A549 (cell line): ENCODE results near the gene CHCHD6. TPM values are rescaled to one million over a fixed set of nuclear protein-coding genes. Genes with fewer than 3 reads are reported as not detected.

ENCODE experiments used
- ATAC-seq, 2 experiments: fragments of 200-7000 bp in 1 of 2; fragments of >200 bp in 1 of 2; cut with Nextera tagmentation in 1 of 2; cut with Tn5 transposase in 1 of 2; 3 replicates each; pipeline versions ENCODE4 v1.8.0 to v1.9.1; 2018 to 2020; ENCODE audit warnings: mild to moderate bottlenecking in 1 of 2, moderate library complexity in 1 of 2
- CTCF ChIA-PET: fragments of 300-600 bp; sonication (Branson Sonifier 250); formaldehyde crosslinking; extraction: SDS; loops from one replicate; lab custom pipeline; 2021; ENCODE audit warnings: antibody characterized with exemption, inconsistent platforms; lab: Yijun Ruan, JAX
- POLR2A ChIA-PET: fragments of 350-600 bp; formaldehyde crosslinking; extraction: SDS; loops from one replicate; lab custom pipeline; 2021; ENCODE audit warnings: antibody characterized with exemption, inconsistent platforms; lab: Yijun Ruan, JAX
- DNase-seq, 2 experiments: peaks; one replicate each; pipeline versions ENCODE4 v3.0.0 to v3.0.0-alpha.2; 2011 to 2016; ENCODE audit warnings: low read depth in 1 of 2, low spot score in 1 of 2
- FAIRE-seq: peaks from 2 replicates; lab custom pipeline; 2011; peaks lifted over from hg19 to GRCh38; lab: Jason Lieb, UNC
- H3K27ac ChIP-seq, 2 experiments: fragments of >200 bp; sonication (Bioruptor Twin); formaldehyde crosslinking; 3 replicates each; pipeline ENCODE4 v1.5.1; 2016 to 2017
- H3K4me1 ChIP-seq: fragments of >200 bp; sonication (Bioruptor Twin); formaldehyde crosslinking; 3 replicates; pipeline ENCODE4 v1.6.1; 2016
- H3K4me2 ChIP-seq: fragments of >200 bp; sonication (Bioruptor Twin); formaldehyde crosslinking; 3 replicates; pipeline ENCODE4 v1.6.1; 2016
- H3K4me3 ChIP-seq: fragments of >200 bp; sonication (Bioruptor Twin); formaldehyde crosslinking; 3 replicates; pipeline ENCODE4 v1.5.1; 2016
- H3K9me3 ChIP-seq: fragments of >200 bp; sonication (Bioruptor Twin); formaldehyde crosslinking; 3 replicates; pipeline ENCODE4 v1.6.1; 2016
- CBX2 ChIP-seq: fragments of 200-600 bp; sonication (generic); IDR thresholded peaks from 2 replicates; pipeline ENCODE4 v1.6.1; 2016; ENCODE audit warnings: low read depth, mild to moderate bottlenecking, borderline replicate concordance
- CHD4 ChIP-seq: fragments of 200-600 bp; sonication (generic); IDR thresholded peaks from 2 replicates; pipeline ENCODE4 v1.6.1; 2016; ENCODE audit warnings: antibody characterized with exemption, mild to moderate bottlenecking, borderline replicate concordance
- EHF ChIP-seq: fragments of 250-450 bp; sonication (Bioruptor Pico); IDR thresholded peaks from 2 replicates; pipeline ENCODE4 v1.5.0; 2020; ENCODE audit warnings: mild to moderate bottlenecking
- EHMT2 ChIP-seq: fragments of 200-600 bp; sonication (generic); IDR thresholded peaks from 2 replicates; pipeline ENCODE4 v1.6.1; 2016; ENCODE audit warnings: antibody characterized with exemption, low read depth, mild to moderate bottlenecking, moderate library complexity
- ELK1 ChIP-seq: fragments of 150-350 bp; IDR thresholded peaks from 2 replicates; pipeline ENCODE4 v1.6.1; 2014; ENCODE audit warnings: low read depth, mild to moderate bottlenecking, low read length
- FOSB ChIP-seq: fragments of 250-450 bp; sonication (Bioruptor Pico); IDR thresholded peaks from 2 replicates; pipeline ENCODE4 v1.5.0; 2020; ENCODE audit warnings: mild to moderate bottlenecking, moderate library complexity
- HEYL ChIP-seq: fragments of 250-450 bp; sonication (Bioruptor Pico); IDR thresholded peaks from 2 replicates; pipeline ENCODE4 v1.8.0; 2021; ENCODE audit warnings: mild to moderate bottlenecking, moderate library complexity
- HOXA7 ChIP-seq: fragments of 250-450 bp; sonication (Bioruptor Pico); IDR thresholded peaks from 2 replicates; pipeline ENCODE4 v1.5.0; 2020; ENCODE audit warnings: mild to moderate bottlenecking, moderate library complexity
- HOXB13 ChIP-seq: fragments of 250-450 bp; sonication (Bioruptor Pico); IDR thresholded peaks from 2 replicates; pipeline ENCODE4 v1.5.0; 2020; ENCODE audit warnings: low read depth, mild to moderate bottlenecking, moderate library complexity
- HOXB5 ChIP-seq: fragments of 250-450 bp; sonication (Bioruptor Pico); IDR thresholded peaks from 2 replicates; pipeline ENCODE4 v1.5.0; 2020; ENCODE audit warnings: mild to moderate bottlenecking, moderate library complexity
- JUN ChIP-seq, 2 experiments: fragments of >200 bp; sonication (Bioruptor Twin); formaldehyde crosslinking; IDR thresholded peaks; 2 replicates in 1 of 2; 3 replicates in 1 of 2; pipeline ENCODE4 v1.6.1; 2016 to 2017
- JUNB ChIP-seq: fragments of >200 bp; sonication (Bioruptor Twin); formaldehyde crosslinking; IDR thresholded peaks from 2 replicates; pipeline ENCODE4 v1.6.1; 2016
- KDM1A ChIP-seq: fragments of 200-600 bp; sonication (generic); IDR thresholded peaks from 2 replicates; pipeline ENCODE4 v1.6.1; 2016; ENCODE audit warnings: low read depth, mild to moderate bottlenecking
- KDM5A ChIP-seq: fragments of 200-600 bp; sonication (generic); IDR thresholded peaks from 2 replicates; pipeline ENCODE4 v1.6.1; 2016; ENCODE audit warnings: antibody characterized with exemption, mild to moderate bottlenecking
- MAFK ChIP-seq: fragments of 450-650 bp; IDR thresholded peaks from 2 replicates; pipeline ENCODE4 v1.6.1; 2014; ENCODE audit not compliant: partially characterized antibody
- MAZ ChIP-seq: fragments of 150-350 bp; IDR thresholded peaks from 2 replicates; pipeline ENCODE4 v1.6.1; 2014; ENCODE audit warnings: antibody characterized with exemption, low read depth, low read length, borderline replicate concordance
- PHF8 ChIP-seq: fragments of 200-600 bp; sonication (generic); IDR thresholded peaks from 2 replicates; pipeline ENCODE4 v1.6.1; 2016; ENCODE audit warnings: low read depth, mild to moderate bottlenecking, antibody characterized with exemption, moderate library complexity, borderline replicate concordance
- TP53 ChIP-seq: fragments of 250-450 bp; sonication (Bioruptor Pico); IDR thresholded peaks from 2 replicates; pipeline ENCODE4 v1.5.0; 2021; ENCODE audit warnings: mild to moderate bottlenecking, moderate library complexity
- ZFP36 ChIP-seq: fragments of 450-650 bp; IDR thresholded peaks from 2 replicates; pipeline ENCODE4 v1.6.1; 2014; ENCODE audit warnings: borderline replicate concordance; ENCODE audit not compliant: partially characterized antibody
- WGBS: methylation state at CpG from one replicate; pipeline ENCODE4 v1.1.6; 2017; ENCODE audit errors: missing lambda C conversion rate; 5-methylcytosine and 5-hydroxymethylcytosine counted together
- polyA plus RNA-seq, 4 experiments: library from polyadenylated mRNA; depleted of rRNA in 3 of 4; stranded (reverse); fragments of >200 nt; fragmentation: RNase III in 1 of 4; extraction: RNeasy Plus Mini Kit Qiagen cat#74134 plus additional on column Dnase treatment in 1 of 4; gene quantifications; 2 replicates in 3 of 4; 3 replicates in 1 of 4; pipeline ENCODE4 v1.2.3, GENCODE V29; 2011 to 2017
- TF ChIP-seq, protein P1 (sequence below): fragments of 200-600 bp; sonication (generic); IDR thresholded peaks from 2 replicates; pipeline ENCODE4 v1.6.1; 2016; ENCODE audit warnings: antibody characterized with exemption, mild to moderate bottlenecking, moderate library complexity
- TF ChIP-seq, protein P2 (sequence below): fragments of >200 bp; sonication (Bioruptor Twin); formaldehyde crosslinking; IDR thresholded peaks from 2 replicates; pipeline ENCODE4 v1.6.1; 2016

CHCHD6 gene
- polyA plus RNA-seq, 2 of the 4 experiments (the other 2 are of a cell fraction), result 15.0 to 18.1 TPM

GRCh38 chr3:126780666-126781065 is 76.6 kb downstream of the CHCHD6 start:
- no peak for DNase-seq
- no peak overlapping the region for H3K4me2 ChIP-seq
- ChIA-PET CTCF (no interaction called here), POLR2A (no interaction called here)
- FAIRE-seq, result no peak
- TF ChIP-seq HOXB5 (CRISPR knock-in tag) (no peak), HOXA7 (CRISPR knock-in tag) (no peak), EHF (no peak), TP53 (no peak), MAFK (no peak)
- no peaks in the 10 kb centered on the region for H3K9me3 ChIP-seq
- H3K27ac ChIP-seq, result peak overlapping the region in 1 of 2 experiments; percentile 86; a peak in 3 of 6 replicates
- no peak overlapping the region for H3K4me3 ChIP-seq
- no peak for ATAC-seq
- H3K4me1 ChIP-seq, result peaks cover 34% of the 10 kb centered on the region
- 75% methylated on average over 1 of the region's 1 CpG for WGBS

- H3K27ac ChIP-seq, result peak overlapping the region; percentile 84 to 86
- TF ChIP-seq FOSB (CRISPR knock-in tag) (no peak), CBX2 (no peak), JUNB (no peak), MAZ (no peak), HOXB5 (CRISPR knock-in tag) (no peak), JUN (IDR thresholded peaks at IDR 0.05) (no peak), CHD4 (no peak), ZFP36 (no peak), KDM1A (no peak), KDM5A (no peak), HOXB13 (CRISPR knock-in tag) (no peak), HOXA7 (CRISPR knock-in tag) (no peak), PHF8 (no peak), HEYL (no peak), ELK1 (no peak), EHMT2 (no peak)
- TF ChIP-seq, protein P1, sequence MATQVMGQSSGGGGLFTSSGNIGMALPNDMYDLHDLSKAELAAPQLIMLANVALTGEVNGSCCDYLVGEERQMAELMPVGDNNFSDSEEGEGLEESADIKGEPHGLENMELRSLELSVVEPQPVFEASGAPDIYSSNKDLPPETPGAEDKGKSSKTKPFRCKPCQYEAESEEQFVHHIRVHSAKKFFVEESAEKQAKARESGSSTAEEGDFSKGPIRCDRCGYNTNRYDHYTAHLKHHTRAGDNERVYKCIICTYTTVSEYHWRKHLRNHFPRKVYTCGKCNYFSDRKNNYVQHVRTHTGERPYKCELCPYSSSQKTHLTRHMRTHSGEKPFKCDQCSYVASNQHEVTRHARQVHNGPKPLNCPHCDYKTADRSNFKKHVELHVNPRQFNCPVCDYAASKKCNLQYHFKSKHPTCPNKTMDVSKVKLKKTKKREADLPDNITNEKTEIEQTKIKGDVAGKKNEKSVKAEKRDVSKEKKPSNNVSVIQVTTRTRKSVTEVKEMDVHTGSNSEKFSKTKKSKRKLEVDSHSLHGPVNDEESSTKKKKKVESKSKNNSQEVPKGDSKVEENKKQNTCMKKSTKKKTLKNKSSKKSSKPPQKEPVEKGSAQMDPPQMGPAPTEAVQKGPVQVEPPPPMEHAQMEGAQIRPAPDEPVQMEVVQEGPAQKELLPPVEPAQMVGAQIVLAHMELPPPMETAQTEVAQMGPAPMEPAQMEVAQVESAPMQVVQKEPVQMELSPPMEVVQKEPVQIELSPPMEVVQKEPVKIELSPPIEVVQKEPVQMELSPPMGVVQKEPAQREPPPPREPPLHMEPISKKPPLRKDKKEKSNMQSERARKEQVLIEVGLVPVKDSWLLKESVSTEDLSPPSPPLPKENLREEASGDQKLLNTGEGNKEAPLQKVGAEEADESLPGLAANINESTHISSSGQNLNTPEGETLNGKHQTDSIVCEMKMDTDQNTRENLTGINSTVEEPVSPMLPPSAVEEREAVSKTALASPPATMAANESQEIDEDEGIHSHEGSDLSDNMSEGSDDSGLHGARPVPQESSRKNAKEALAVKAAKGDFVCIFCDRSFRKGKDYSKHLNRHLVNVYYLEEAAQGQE, result no peak
- TF ChIP-seq, protein P2, sequence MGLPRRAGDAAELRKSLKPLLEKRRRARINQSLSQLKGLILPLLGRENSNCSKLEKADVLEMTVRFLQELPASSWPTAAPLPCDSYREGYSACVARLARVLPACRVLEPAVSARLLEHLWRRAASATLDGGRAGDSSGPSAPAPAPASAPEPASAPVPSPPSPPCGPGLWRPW, result no peak
- DNase-seq (no peak), FAIRE-seq (no peak), ATAC-seq (no peak)
- ChIA-PET POLR2A (no interaction called here), CTCF (no interaction called here)
- peak overlapping the region; percentile 74 for H3K4me2 ChIP-seq
- peaks cover 34% of the 10 kb centered on the region for H3K4me1 ChIP-seq
- no peak overlapping the region for H3K4me3 ChIP-seq
- 92% methylated on average over 3 of the region's 3 CpGs for WGBS
- H3K9me3 ChIP-seq, result no peaks in the 10 kb centered on the region
Measured at GRCh38 chr3:126781406-126781805, 77.4 kb downstream of the CHCHD6 start.
